ENCODE measurements around the gene SREBF2. TPM values are rescaled to one million over a fixed set of nuclear protein-coding genes. Genes with fewer than 3 reads are reported as not detected.

SREBF2 gene
- total and polyA plus RNA-seq, 2 of the 13 experiments (the other 11 are each of a cell fraction or from before 2014, with no cell fraction given), result 53.8 to 72.6 TPM

DNA sequence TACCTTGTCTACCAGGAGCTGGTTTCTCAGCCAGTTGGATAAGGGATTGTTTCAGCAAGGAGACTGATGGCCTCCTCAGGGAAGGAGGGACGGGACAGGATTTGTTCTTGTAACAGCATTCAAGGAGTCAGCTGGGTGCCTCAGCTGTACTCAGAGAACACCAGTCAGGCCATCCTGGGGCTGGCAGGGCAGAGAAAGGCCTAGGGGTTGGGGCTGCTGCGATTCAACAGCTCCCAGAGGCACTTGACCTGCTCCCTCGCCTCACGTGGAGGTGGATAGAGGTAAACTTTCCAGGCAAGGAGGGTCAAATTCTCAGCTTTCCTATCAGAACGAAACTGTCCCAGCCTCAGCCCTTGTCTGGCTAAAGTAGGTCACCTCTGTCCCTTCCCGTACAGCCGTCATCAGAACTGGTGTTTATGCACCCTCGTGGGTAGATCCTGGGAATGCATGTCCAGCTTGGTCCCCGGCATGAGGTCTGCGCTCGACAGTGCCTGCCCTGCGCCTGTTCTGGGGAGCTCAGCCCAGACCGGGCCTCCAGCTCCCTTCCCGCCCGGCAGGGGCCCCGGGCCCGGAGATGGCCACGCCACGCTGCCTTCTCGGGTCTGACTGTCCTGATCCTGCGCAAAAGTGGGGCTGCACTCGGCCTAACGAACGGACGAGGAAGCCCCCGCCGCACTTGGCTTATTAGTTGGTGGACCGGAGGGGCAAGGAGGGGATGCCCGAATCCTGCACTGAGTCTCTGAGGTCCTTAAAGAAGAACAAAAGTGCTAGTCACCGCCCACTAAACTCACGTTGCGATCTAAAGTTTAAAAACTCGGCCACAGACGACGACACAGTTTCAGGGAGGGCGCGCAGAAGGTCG, 33.2 kb upstream of the SREBF2 start (continued):
- TF ChIP-seq CSRNP2 (CRISPR knock-in tag; conservative IDR thresholded peaks at IDR 0.05; ENCODE audit: low read depth) (no peak), ATRX (CRISPR knock-in tag; IDR thresholded peaks at IDR 0.05; ENCODE audit: borderline replicate concordance) (no peak), MIER3 (CRISPR knock-in tag; IDR thresholded peaks at IDR 0.05; ENCODE audit: borderline replicate concordance) (no peak), MEIS1 (CRISPR knock-in tag; IDR thresholded peaks at IDR 0.05; ENCODE audit: borderline replicate concordance) (no peak), TFDP1 (CRISPR knock-in tag; IDR thresholded peaks at IDR 0.05; ENCODE audit: borderline replicate concordance) (no peak), JUN (CRISPR knock-in tag; IDR thresholded peaks at IDR 0.05) (no peak), GZF1 (CRISPR knock-in tag; IDR thresholded peaks at IDR 0.05) (peak; percentile 70; the same call in 1 of the 2 replicates), NPAS2 (CRISPR knock-in tag; IDR thresholded peaks at IDR 0.05; ENCODE audit: borderline replicate concordance) (no peak; the same call in 1 of the 2 replicates), ZBTB40 (IDR thresholded peaks at IDR 0.05) (no peak), ZBTB40 (CRISPR knock-in tag; IDR thresholded peaks at IDR 0.05) (0 out of 2 replicates have a peak, but pooled peaks have one; percentile 20), ZBTB42 (CRISPR knock-in tag; IDR thresholded peaks at IDR 0.05) (0 out of 2 replicates have a peak, but pooled peaks have one; percentile 30), GTF3A (CRISPR knock-in tag; conservative IDR thresholded peaks at IDR 0.05) (no peak), ZNF33B (CRISPR knock-in tag; IDR thresholded peaks at IDR 0.05) (peak; percentile 58; the same call in 1 of the 2 replicates), FOXK2 (IDR thresholded peaks at IDR 0.05) (no peak), HDAC6 (IDR thresholded peaks at IDR 0.05; ENCODE audit: low read depth, low read length) (no peak)
- TF ChIP-seq, protein P1, sequence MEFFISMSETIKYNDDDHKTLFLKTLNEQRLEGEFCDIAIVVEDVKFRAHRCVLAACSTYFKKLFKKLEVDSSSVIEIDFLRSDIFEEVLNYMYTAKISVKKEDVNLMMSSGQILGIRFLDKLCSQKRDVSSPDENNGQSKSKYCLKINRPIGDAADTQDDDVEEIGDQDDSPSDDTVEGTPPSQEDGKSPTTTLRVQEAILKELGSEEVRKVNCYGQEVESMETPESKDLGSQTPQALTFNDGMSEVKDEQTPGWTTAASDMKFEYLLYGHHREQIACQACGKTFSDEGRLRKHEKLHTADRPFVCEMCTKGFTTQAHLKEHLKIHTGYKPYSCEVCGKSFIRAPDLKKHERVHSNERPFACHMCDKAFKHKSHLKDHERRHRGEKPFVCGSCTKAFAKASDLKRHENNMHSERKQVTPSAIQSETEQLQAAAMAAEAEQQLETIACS (CRISPR knock-in tag; IDR thresholded peaks at IDR 0.05), result no peak

Measured in HepG2 (cell line).